GM18520 (cell line): ENCODE results near the gene RABGAP1L.
"Not testable (repeated sequence)": the region's sequence is repeated elsewhere in the genome, so short reads cannot be mapped to it uniquely, and the experiment has no call there.

Experiments
- ATAC-seq: cut with Tn5 transposase; IDR thresholded peaks from one replicate; pipeline ENCODE4 v1.9.1; 2021; ENCODE audit not compliant: unreplicated experiment

Gene RABGAP1L

DNA sequence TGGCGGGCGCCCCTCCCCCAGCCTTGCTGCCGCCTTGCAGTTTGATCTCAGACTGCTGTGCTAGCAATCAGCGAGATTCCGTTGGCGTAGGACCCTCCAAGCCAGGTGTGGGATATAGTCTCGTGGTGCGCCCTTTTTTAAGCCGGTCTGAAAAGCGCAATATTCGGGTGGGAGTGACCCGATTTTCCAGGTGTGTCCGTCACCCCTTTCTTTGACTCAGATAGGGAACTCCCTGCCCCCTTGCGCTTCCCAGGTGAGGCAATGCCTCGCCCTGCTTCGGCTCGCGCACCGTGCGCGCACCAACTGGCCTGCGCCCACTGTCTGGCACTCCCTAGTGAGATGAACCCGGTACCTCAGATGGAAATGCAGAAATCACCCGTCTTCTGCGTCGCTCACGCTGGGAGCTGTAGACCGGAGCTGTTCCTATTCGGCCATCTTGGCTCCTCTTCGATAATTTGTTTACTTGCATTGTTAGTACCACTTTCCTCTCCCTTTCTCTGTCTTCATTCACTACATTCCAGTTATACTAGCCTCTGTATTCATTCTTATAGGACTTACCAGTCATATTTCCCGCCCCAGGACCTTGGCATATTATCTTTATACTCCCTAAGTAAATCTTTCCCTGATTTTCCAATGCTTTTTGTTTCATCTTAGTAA lies 79.7 kb downstream of the RABGAP1L start:
- ATAC-seq = not testable (repeated sequence)

DNA sequence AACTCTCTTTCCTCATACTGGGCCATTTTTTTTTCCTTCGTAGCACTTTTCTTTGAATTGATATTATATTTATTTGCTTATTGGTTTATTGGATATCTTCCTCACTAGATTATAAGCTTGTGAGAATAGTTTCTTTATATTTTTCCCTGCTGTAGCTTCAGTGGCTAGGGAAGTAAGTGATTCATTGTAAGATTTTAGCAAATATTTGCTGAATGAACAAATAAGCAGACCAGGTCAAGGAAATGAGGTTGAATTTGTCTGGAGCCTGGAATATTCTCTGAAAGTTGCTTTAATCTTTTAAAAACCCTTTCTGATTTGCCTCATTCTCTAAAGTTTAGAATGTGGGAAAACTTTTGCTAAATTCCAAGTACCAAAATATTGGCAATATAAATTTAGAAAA lies 80.2 kb downstream of the RABGAP1L start:
- no peak for ATAC-seq

GRCh38 chr1:174242856-174243255 lies 83.5 kb downstream of the RABGAP1L start:
- ATAC-seq = no peak

- no peak for ATAC-seq
Observed at GRCh38 chr1:174243451-174244000, 84.2 kb downstream of the RABGAP1L start.

- no peak for ATAC-seq
Observed at GRCh38 chr1:174244017-174244416, 84.7 kb downstream of the RABGAP1L start.

DNA sequence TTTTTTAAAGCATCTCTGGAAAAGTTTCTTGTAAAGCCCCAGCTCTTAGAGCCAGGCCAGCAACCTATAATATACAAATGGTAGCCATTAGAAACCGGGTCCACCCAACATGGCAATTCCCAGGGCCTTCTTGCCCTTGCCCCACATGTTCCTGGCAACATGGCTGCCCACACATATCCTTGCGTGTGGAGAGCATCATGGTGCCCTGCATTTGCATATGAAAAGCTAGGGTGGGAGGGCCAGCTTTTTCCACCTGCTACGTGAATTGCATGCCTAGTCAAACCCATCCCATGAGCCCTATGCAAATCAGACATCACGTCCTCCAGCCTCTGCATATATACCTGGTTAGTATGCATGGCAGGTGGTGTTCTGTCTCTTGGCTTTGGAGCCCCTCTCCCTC lies 88.2 kb downstream of the RABGAP1L start:
- no peak for ATAC-seq

DNA sequence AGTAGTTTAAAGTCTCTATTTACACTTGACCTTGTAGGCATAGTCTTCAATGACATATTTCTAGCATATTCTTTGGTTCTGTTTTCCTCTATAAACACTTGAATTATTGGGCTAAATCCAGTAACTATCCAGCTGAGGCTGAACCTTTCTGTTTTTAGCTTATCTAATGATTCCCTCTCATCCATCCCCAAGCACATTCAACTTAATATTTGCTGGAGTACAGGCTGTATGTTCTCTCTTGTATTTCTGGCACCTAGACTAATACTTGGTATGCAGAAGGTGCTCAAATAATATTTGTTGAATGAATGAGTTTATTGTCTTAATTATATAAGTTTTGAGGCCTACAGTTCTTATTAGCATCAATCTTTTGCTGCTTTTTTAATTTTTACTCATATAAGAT lies 88.7 kb downstream of the RABGAP1L start:
- no peak for ATAC-seq

- not testable (repeated sequence) for ATAC-seq
Observed at GRCh38 chr1:174256386-174256785, 97.1 kb downstream of the RABGAP1L start.

DNA sequence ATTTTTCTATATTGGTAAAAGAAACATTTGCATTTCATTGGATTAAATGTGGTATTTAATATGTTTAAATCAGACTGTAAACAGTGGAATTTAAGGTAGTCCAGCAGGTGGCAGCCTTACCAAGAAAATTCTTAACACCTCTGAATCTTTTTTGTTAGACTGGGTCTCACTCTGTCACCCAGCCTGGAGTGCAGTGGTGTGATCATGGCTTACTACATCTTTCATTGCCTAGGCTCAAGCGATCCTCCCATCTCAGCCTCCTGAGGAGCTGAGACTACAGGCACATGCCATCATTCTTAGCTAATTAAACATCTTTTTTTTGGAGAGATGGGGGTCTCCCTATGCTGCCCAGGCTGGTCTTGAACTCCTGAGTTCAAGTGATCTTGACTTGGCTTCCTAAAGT lies 98.8 kb downstream of the RABGAP1L start:
- ATAC-seq = no peak

GRCh38 chr1:174262349-174263241 lies 103.3 kb downstream of the RABGAP1L start:
- no peak for ATAC-seq

GRCh38 chr1:174265282-174265681 lies 106.0 kb downstream of the RABGAP1L start:
- no peak for ATAC-seq

DNA sequence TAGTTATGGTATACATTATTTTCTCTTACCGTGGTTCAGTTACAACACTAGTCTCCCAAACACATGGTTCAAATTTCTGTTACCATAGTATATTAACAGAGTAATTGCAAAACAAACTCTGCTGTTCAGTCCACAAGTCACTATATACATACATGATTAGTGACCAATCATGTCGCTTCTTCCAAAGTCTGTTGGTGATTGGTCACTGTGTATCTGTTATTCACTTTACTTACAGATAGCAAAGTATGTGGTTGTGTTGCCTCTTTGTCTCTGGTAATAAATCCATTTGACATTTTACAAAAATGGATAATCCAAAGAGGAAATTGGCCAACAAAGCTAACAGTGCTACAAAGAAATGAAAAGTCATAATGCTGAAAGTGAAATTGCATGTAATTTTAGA lies 107.2 kb downstream of the RABGAP1L start:
- ATAC-seq = no peak

DNA sequence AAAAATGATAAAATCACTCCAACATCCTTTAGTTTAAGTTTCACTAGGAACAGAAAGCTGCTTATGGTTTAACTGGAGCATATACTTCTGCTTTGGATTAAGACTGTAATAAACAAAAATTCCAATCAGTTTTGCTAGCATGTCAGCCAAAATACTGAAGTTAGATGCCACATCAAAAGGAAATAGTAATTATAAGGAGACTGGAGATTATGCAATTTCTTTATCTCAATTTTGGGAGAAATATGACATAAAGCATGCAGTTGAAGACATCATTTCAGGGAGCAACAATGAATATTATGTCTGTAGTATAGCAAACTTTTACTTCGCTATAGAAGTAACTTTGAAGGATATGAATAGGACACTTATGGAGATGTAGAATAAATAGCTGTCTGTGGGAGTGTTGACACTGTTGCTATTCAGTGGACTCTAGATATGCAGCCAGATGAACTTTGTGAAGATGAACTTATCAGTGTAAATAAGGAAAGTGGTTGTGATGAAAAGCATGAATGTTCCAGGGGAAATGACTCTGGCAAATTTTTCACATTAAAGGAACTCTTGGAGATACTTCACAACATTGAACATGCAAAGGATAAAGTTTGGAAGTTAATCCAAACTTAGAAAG lies 107.8 kb downstream of the RABGAP1L start:
- ATAC-seq = no peak

- no peak for ATAC-seq
Observed at GRCh38 chr1:174269989-174270651, 110.8 kb downstream of the RABGAP1L start.

DNA sequence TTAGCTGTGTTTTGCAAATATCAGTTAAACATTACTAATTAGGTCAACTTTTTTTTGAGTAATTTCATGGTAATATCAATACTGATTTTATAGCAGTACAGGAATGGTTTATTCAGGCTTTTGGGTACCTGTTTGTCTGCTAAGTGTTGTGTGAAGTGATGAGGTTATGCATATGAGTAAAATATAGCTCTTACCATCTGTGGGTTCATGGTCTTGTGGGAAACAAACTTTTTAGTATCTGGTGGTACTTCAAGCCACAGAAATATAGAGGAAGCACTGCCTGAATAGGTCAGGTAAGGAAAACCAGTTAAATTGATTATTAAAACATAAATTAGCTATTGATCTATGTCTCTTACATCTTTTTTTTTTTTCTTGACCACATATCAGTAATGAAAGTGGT lies 113.9 kb downstream of the RABGAP1L start:
- no peak for ATAC-seq

GRCh38 chr1:174273776-174274175 lies 114.5 kb downstream of the RABGAP1L start:
- no peak for ATAC-seq

DNA sequence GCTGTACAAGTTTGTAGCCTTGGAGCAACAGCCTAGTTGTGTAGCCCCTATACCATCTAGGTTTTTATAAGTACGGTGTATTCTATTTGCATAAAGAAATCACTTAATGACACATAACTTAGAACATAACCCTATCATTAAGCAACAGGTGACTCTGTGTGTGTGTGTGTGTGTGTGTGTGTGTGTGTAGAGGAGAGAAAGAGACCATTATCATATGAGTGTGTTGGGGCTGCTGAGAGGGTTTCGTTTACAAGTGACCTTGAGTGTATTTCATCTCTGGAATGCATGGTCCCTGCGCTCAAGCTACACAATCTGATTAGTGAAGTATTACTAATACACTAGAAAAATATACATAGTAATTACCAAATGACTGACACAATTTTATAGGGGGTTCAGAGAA lies 115.1 kb downstream of the RABGAP1L start:
- no peak for ATAC-seq

GRCh38 chr1:174274884-174275283 lies 115.6 kb downstream of the RABGAP1L start:
- no peak for ATAC-seq

DNA sequence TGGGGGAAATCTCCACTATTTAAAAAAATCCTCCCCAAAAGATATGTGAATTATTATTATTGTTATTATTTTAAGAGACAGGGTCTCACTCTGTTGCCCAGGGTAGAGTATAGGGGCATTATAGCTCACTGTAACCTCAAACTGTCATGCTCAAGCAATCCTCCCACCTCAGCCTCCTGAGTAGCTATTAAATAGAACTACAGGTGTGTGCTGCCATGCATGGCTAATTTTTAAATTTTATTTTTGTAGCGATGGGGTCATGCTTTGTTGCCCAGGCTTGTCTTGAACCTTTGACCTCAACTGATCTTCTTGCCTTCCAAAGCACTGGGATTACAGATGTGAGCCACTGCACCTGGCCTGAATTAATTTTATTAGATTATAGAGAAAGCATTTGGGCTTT lies 116.8 kb downstream of the RABGAP1L start:
- no peak for ATAC-seq

- no peak for ATAC-seq
Observed at GRCh38 chr1:174284052-174284451, 124.7 kb downstream of the RABGAP1L start.

DNA sequence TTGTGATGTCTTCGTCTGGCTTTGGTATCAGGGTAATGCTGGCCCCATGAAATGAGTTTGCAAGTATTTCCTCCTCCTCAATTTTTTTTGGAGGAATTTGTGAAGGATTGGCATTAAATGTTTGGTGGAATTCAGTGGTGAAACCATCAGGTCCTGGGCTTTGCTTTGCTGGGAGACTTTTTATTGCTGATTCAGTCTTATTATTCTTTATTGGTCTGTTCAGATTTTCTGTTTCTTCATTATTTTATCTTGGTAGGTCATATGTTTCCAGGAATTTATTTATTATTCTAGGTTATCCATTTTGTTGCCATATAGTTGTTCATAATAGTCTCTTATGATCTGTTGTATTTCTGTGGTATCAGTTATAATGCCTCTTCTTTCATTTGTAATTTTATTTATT lies 126.7 kb downstream of the RABGAP1L start:
- ATAC-seq = no peak
